Astrocyte (in vitro differentiated cells and primary cell): ENCODE results near the gene DBR1. TPM values are rescaled to one million over a fixed set of nuclear protein-coding genes. Genes with fewer than 3 reads are reported as not detected.
A peak's percentile ranks its signal among the peaks of the same experiment; 100 is the strongest.

Experiments
- DNase-seq: peaks from one replicate; pipeline ENCODE4 v3.0.0-alpha.2; 2010; ENCODE audit warnings: low read depth
- FAIRE-seq: peaks from 2 replicates; lab custom pipeline; 2011; peaks lifted over from hg19 to GRCh38; lab: Jason Lieb, UNC
- H2AFZ ChIP-seq: 2 replicates; pipeline ENCODE4 v1.6.0; 2012; ENCODE audit warnings: low read depth, low read length, inconsistent platforms
- H3K27ac ChIP-seq: 2 replicates; pipeline ENCODE4 v1.5.1; 2011; ENCODE audit warnings: low read depth, low read length, inconsistent platforms
- H3K27me3 ChIP-seq: 2 replicates; pipeline ENCODE4 v1.6.0; 2011; ENCODE audit warnings: low read length, inconsistent platforms; ENCODE audit not compliant: insufficient read depth
- H3K36me3 ChIP-seq: 2 replicates; pipeline ENCODE4 v1.5.1; 2011; ENCODE audit warnings: low read length, inconsistent platforms; ENCODE audit not compliant: insufficient read depth
- H3K4me1 ChIP-seq: 2 replicates; pipeline ENCODE4 v1.5.1; 2011; ENCODE audit warnings: low read length, inconsistent platforms; ENCODE audit not compliant: insufficient read depth
- H3K4me2 ChIP-seq: 2 replicates; pipeline ENCODE4 v1.6.0; 2012; ENCODE audit warnings: low read length, inconsistent platforms
- H3K4me3 ChIP-seq: 2 replicates; pipeline ENCODE4 v1.5.1; 2011; ENCODE audit warnings: low read depth, mild to moderate bottlenecking, low read length, inconsistent platforms; ENCODE audit not compliant: insufficient read depth
- H3K79me2 ChIP-seq: 2 replicates; pipeline ENCODE4 v1.6.0; 2012; ENCODE audit warnings: mild to moderate bottlenecking, low read length, inconsistent platforms; ENCODE audit not compliant: insufficient read depth
- H3K9ac ChIP-seq: 2 replicates; pipeline ENCODE4 v1.6.0; 2012; ENCODE audit warnings: mild to moderate bottlenecking, low read length, inconsistent platforms
- H3K9me3 ChIP-seq: 2 replicates; pipeline ENCODE4 v1.5.1; 2012; ENCODE audit warnings: low read depth, mild to moderate bottlenecking, low read length, inconsistent platforms; ENCODE audit not compliant: insufficient read depth
- H4K20me1 ChIP-seq: 2 replicates; pipeline ENCODE4 v1.6.0; 2012; ENCODE audit warnings: low read length, inconsistent platforms; ENCODE audit not compliant: insufficient read depth
- H3K27ac Mint-ChIP-seq: one replicate; pipeline ENCODE4 v1.8.0; 2021; ENCODE audit warnings: mild to moderate bottlenecking, mixed read lengths; ENCODE audit not compliant: unreplicated experiment
- H3K27me3 Mint-ChIP-seq: one replicate; pipeline ENCODE4 v1.8.0; 2021; ENCODE audit warnings: low read depth, mixed read lengths; ENCODE audit not compliant: unreplicated experiment
- H3K36me3 Mint-ChIP-seq: one replicate; pipeline ENCODE4 v1.8.0; 2021; ENCODE audit warnings: low read depth, mixed read lengths; ENCODE audit not compliant: unreplicated experiment
- H3K4me1 Mint-ChIP-seq: one replicate; pipeline ENCODE4 v1.8.0; 2021; ENCODE audit warnings: low read depth, mixed read lengths; ENCODE audit not compliant: unreplicated experiment
- H3K4me3 Mint-ChIP-seq: one replicate; pipeline ENCODE4 v1.8.0; 2021; ENCODE audit warnings: mild to moderate bottlenecking, moderate library complexity, mixed read lengths; ENCODE audit not compliant: unreplicated experiment
- H3K9me3 Mint-ChIP-seq: one replicate; pipeline ENCODE4 v1.8.0; 2021; ENCODE audit warnings: mild to moderate bottlenecking, mixed read lengths; ENCODE audit not compliant: unreplicated experiment
- EZH2 ChIP-seq: IDR thresholded peaks from 2 replicates; pipeline ENCODE4 v1.6.1; 2012; ENCODE audit warnings: mild to moderate bottlenecking, low read length, inconsistent platforms; ENCODE audit not compliant: insufficient read depth
- total RNA-seq: library from RNA; stranded (reverse); gene quantifications from 2 replicates; pipeline ENCODE4 v1.2.1, GENCODE V29; 2021
- TF ChIP-seq, protein P1 (sequence below): IDR thresholded peaks from 2 replicates; pipeline ENCODE4 v1.5.1; 2011; ENCODE audit warnings: low read depth, mild to moderate bottlenecking, inconsistent platforms, low read length, moderate library complexity; ENCODE audit not compliant: insufficient read depth

The DBR1 gene
- total RNA-seq, 1 donor from 2014 or later = 14.8 TPM

DNA sequence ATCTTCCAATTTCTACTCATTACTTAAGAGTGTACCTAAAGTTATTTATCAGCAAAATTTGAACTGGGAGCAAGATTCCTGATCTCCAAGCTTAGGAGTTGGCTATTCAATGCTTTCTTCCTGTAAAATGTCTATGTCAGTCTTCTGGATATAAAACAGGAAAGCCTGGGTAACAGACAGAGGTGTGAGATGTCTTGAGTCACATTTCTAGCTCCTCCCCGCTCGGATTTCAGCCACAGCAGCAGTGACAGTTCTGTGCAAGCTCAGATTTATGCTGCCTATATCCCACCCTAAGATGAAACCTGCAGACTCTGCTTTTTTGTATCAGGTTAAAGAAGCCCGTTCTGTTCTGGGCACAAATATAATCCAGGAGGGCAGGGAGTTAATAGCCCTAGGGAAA, 10.3 kb upstream of the DBR1 start:
- Histone ChIP-seq H3K4me1 (peaks cover 6% of the 10 kb centered on the region), H3K79me2 (peaks cover 25% of the 10 kb centered on the region), H3K9ac (no peak overlapping the region), H3K27ac (no peak overlapping the region), H3K9me3 (no peaks in the 10 kb centered on the region), H3K4me3 (no peak overlapping the region), H3K27me3 (peaks cover 2% of the 10 kb centered on the region), H3K4me2 (no peak overlapping the region), H3K36me3 (no peaks in the 10 kb centered on the region), H4K20me1 (peaks cover 15% of the 10 kb centered on the region), H2AFZ (no peak overlapping the region)
- H3K4me1 Mint-ChIP-seq = peaks cover 10% of the 10 kb centered on the region
- H3K27me3 Mint-ChIP-seq = no peaks in the 10 kb centered on the region
- no peaks in the 10 kb centered on the region for H3K9me3 Mint-ChIP-seq
- FAIRE-seq (no peak), DNase-seq (no peak)
- H3K27ac Mint-ChIP-seq = no peak overlapping the region
- no peaks in the 10 kb centered on the region for H3K36me3 Mint-ChIP-seq
- H3K4me3 Mint-ChIP-seq = no peak overlapping the region
- no peak for TF ChIP-seq EZH2
- TF ChIP-seq, protein P1, sequence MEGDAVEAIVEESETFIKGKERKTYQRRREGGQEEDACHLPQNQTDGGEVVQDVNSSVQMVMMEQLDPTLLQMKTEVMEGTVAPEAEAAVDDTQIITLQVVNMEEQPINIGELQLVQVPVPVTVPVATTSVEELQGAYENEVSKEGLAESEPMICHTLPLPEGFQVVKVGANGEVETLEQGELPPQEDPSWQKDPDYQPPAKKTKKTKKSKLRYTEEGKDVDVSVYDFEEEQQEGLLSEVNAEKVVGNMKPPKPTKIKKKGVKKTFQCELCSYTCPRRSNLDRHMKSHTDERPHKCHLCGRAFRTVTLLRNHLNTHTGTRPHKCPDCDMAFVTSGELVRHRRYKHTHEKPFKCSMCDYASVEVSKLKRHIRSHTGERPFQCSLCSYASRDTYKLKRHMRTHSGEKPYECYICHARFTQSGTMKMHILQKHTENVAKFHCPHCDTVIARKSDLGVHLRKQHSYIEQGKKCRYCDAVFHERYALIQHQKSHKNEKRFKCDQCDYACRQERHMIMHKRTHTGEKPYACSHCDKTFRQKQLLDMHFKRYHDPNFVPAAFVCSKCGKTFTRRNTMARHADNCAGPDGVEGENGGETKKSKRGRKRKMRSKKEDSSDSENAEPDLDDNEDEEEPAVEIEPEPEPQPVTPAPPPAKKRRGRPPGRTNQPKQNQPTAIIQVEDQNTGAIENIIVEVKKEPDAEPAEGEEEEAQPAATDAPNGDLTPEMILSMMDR = no peak

GRCh38 chr3:138180375-138181029, 5.8 kb upstream of the DBR1 start:
- H3K36me3 Mint-ChIP-seq = no peaks in the 10 kb centered on the region
- peak; percentile 20 for FAIRE-seq
- TF ChIP-seq EZH2 = no peak
- TF ChIP-seq, protein P1 = peak; percentile 52

DNA sequence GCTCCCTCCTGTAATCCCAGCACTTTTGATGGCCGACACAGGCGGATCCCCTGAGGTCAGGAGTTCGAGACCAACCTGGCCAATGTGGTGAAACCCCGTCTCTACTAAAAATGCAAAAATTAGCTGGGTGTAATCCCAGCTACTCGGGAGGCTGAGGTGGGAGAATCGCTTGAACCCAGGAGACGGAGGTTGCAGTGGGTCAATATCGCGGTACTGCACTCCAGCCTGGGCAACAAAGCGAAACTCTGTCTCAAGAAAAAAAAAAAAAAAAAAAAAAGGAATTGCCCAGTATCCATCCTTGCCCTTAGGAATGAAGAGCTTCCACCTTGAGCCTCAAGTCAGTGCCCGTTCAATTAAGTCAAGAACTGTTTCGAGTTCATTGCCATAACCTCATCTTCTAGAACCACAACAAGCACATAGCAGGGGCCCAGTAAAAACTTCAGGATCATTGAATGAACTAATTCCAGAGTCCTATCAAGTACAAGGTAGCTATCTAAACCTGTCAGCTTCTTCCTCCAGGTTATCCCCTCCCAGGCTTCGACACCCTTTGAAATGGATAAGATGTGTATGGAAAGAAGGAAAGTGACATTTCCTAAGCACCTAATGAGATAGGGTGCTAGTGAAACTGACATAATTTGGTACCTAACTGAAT, 826 bp downstream of the DBR1 start:
- peak overlapping the region; percentile 86 for H3K9ac ChIP-seq
- DNase-seq (no peak), FAIRE-seq (no peak)
- no peaks in the 10 kb centered on the region for H3K9me3 Mint-ChIP-seq
- H3K9me3 ChIP-seq = no peaks in the 10 kb centered on the region
- H3K36me3 ChIP-seq = peaks cover 9% of the 10 kb centered on the region
- H3K27ac Mint-ChIP-seq = peak overlapping the region; percentile 95
- TF ChIP-seq, protein P1 = no peak
- TF ChIP-seq EZH2 = no peak
- peaks cover 7% of the 10 kb centered on the region for H3K4me1 ChIP-seq
- peak overlapping the region; percentile 92 for H3K4me3 ChIP-seq
- H3K27ac ChIP-seq = peak overlapping the region; percentile 51
- H3K36me3 Mint-ChIP-seq = peaks cover 2% of the 10 kb centered on the region
- H4K20me1 ChIP-seq = no peaks in the 10 kb centered on the region
- peak overlapping the region; percentile 97 for H2AFZ ChIP-seq
- peaks cover 4% of the 10 kb centered on the region for H3K4me1 Mint-ChIP-seq
- H3K27me3 Mint-ChIP-seq = no peaks in the 10 kb centered on the region
- peak overlapping the region; percentile 94 for H3K4me2 ChIP-seq
- peaks cover 31% of the 10 kb centered on the region for H3K79me2 ChIP-seq
- H3K4me3 Mint-ChIP-seq = peak overlapping the region; percentile 99
- no peaks in the 10 kb centered on the region for H3K27me3 ChIP-seq

More at GRCh38 chr3:138180375-138181029, 5.8 kb upstream of the DBR1 start:
- no peaks in the 10 kb centered on the region for H3K27me3 ChIP-seq
- Mint-ChIP-seq H3K27ac (no peak overlapping the region), H3K27me3 (peaks cover 2% of the 10 kb centered on the region), H3K4me3 (no peak overlapping the region), H3K4me1 (peaks cover 3% of the 10 kb centered on the region), H3K9me3 (no peaks in the 10 kb centered on the region)
- no peak overlapping the region for H3K27ac ChIP-seq
- H3K36me3 ChIP-seq = no peaks in the 10 kb centered on the region
- no peaks in the 10 kb centered on the region for H3K79me2 ChIP-seq
- no peak overlapping the region for H2AFZ ChIP-seq
- no peaks in the 10 kb centered on the region for H3K9me3 ChIP-seq
- H3K4me3 ChIP-seq = no peak overlapping the region
- no peak overlapping the region for H3K4me2 ChIP-seq
- no peaks in the 10 kb centered on the region for H3K4me1 ChIP-seq
- no peaks in the 10 kb centered on the region for H4K20me1 ChIP-seq
- DNase-seq = peak; percentile 18
- H3K9ac ChIP-seq = no peak overlapping the region
